COLO829 (cell line): ENCODE results near the gene COL15A1.

Experiments used
- DNase-seq: peaks from one replicate; pipeline ENCODE4 v3.0.0; 2012; ENCODE audit warnings: low spot score

The COL15A1 gene

DNA sequence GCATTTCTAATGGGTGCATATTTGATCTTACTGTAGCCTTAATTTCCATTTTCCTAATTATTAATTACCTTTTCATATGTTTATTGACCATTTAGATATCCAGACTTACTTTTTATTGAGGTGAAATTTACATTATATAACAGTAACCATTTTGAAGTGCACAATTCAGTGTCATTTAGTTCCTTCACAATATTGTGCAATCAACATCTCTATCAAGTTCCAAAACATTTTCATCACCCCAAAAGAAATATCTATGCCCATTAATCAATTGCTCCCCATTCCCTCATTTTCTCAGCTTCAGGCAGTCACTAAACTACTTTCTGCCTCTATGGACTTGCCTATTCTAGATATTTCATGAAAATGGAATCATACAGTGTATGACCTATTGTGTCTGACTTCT, 5.9 kb downstream of the COL15A1 start:
- DNase-seq, result no peak

DNA sequence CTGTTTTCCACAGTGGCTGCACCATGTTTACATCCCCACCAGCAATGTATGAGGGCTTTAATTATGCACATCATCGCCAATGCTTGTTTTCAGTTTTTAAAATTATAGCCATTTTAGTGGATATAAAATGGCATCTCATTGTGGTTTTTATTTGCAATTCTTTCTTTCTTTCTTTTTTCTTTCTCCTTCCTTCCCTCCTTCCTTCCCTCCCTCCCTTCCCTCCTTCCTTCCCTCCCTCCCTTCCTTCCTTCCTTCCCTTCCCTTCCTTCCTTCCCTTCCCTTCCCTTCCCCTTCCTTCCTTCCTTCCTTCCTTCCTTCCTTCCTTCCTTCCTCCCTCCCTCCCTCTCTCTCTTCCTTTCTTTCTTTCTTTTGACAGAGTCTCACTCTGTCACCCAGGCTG, 6.6 kb downstream of the COL15A1 start:
- no peak for DNase-seq

DNA sequence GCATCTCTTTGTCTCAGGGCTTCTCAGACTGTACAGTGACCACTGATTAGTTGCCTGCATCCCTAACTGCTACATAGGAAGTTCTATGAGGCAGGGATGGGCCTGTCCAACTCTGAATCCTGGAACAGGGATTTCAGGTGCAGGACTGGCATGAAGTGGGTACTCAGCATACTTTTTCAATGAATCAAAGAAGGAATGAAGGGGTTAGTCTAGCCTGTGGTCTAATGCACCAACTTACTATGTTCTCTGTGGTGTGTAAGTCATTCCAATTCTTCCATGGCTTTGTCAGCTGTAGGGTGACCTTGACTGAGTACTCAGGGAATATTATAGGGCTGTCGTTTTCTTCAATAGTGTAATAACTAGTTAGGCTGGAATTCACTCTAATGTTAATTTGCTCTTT, 8.3 kb downstream of the COL15A1 start:
- DNase-seq, result no peak

DNA sequence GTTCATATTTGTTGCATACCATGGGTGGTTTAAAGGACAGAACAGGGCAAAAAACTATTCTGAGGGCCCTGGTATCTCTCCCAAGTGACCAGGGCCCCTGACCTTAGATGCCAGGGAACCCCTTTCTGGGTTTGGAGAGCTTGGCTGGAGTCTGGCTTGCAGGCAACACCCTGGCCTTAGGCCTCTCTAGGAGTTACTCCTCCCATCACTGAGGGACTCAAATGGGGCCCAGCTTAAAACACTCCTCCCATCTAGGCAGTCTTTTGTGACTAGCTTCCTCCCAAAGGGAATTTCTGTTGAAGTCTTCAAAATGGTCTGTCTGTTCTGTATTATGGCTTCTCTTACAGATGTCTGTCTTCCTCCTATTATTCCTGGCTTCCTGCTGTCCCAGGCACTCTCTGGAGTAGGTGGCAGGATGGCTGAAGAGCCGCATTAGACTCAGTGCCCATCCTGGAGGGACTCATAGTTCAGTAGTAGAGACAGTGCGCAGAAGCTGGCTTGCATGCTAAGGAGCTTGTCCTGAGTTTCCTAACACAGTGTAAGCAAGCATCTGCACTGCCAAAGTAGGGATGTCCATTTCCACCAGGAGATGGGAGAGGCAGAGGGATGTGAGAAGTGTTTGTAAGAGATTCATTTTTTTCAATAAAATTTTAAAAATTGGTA, 10.0 kb downstream of the COL15A1 start:
- no peak for DNase-seq

DNA sequence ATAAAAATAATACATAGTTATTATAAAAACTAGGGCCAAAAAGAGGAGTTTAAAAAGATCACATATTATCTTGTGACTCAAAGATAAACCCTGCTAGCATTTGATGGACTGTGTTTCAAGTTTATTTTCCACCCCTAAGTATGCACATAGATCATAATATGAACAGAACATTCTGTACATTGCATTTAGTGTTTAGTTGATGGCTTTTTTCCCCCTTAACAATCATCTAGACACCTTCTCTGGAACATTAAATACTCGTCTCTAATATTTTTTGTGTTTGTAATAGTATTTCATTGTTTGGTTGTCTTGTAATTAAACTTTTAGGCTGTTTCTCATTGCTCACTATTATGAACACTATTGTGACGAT, 10.5 kb downstream of the COL15A1 start:
- DNase-seq, result no peak

DNA sequence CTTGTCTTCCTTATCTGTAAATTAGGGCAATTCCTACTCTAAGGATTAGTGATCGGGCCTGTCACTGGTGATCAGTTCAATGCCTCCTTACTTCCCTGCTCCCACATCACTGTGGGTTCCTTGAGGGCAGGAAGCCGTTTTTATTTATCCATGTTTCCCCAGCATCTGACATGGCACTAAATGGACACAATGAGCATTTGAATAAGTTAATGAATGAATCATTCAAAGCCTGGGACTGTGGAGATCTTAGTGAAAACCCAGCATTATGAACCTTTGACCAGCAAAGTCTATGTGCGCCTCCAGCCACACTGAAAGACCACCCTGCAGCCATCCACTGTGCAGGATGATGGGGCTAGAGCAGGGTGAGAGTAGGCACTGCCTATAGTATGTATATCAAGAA, 11.6 kb downstream of the COL15A1 start:
- peak; percentile 92 for DNase-seq

DNA sequence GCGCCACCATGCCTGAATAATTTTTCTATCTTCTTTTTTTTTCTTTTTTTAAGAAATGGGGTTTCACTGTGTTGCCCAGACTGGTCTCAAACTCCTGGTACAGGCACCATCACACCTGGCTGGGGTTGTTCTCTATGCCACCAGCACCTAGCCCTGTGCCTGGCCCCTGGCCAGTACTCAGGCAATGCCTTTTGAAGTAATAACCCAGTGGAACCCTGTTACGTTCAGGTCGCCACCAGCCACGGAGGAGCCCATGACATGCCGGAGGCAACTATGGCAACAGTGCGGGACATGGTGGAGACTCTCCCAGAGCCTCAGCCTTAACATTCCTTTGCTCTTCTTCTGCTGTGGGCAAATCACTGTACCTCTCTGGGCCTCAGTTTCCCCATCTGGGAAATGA, 14.1 kb downstream of the COL15A1 start:
- no peak for DNase-seq

DNA sequence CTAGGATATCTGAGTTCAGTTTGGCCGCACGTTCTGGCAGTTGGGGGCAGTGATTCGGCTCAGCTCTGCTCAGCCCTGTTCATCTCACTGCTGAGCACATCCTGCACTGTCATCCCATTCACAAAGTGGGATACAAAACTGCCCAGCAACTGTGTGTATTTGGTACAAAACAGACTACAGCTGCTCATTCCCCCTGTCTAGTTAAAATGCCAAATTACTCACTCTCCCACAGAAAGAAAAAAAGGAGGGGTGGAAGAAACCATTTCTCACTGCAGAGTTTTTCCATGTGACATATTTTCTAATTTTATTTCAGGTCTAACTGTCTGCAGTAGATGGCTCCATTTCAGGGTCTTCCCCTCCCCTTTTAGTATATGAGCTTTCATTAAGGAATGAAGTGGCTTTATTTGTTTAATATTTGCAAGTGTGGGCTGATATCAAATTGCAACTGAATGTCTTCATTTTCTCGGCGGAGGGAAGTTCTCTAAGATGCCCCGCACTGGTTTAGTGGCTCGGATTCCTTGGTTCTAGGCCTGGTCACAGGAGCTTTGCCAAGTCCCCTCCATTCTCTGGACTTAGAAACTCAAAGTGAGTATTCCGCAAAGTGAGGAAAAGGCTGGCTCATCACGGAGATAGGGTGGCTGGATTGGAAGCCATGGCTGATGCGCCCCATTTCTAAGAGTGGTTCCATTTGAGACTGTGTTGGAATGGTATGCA, 14.7 kb downstream of the COL15A1 start:
- DNase-seq, result peak; percentile 79

DNA sequence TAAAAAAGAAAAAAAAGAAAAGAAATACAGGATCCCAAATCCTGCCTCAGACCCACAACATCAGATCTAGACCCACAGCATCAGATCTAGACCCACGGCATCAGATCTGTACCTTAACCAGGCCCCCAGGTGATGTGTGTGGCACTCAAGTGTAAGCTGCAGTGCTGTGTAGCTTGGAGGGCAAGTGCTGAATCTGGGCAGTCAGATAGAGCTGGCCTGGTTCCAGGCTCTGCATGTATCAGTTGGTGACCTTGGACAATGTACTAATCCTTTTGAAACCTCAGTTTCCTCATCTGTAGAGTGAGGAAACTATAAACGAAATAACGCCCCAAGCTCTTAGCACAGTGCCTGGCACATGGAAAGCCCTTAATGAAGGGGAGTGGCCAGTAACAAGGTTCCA, 16.7 kb downstream of the COL15A1 start:
- DNase-seq, result no peak

DNA sequence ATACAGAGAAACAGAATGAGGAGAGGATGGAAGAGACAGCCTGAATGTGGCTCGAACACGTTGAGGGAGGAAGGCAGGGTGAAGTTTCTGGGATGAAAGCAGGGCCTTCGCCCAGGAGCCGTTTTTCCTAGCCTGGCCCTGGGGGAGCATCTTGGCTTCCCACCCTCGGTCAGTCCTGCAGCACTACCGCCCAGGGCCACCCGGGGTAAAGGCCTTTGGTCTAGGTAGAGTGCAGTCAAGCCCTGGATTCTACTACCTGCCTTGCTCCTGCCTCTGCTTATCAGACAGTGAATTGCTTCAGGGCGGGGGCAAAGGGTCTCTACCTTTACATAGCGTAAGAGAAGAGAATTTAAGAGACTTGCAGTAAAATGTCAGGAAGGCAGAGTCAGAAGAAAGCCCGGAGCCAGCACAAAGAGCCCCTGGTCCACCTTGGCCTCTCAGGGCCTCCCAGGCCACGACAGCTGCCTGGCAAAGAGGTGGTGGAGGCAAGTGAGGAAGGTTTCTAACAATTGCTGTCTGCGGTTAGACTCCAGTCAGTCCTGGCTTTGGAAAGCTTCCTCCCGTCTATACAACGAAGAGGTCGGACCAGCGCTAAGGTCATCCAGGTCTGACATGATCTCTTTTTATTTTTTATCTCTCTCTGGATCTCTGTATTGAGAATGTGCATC, 17.9 kb downstream of the COL15A1 start:
- no peak for DNase-seq

DNA sequence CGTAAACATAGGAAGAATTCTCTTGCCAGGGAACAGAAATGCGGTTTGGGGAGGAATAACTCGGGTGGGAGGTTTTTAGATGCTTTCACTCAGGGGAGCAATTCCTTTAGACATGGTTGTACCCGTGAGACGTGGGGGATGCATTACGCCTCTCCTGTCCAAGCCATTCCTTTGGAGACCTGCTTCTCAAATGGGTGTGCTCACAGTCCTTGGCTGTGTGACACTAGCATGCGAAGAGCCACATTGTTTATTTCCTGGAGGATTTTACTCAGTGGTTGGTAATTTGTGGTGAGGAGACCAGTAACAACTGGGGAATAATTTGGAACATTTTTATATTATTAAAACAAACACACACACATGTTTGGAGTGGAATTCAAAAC, 18.5 kb downstream of the COL15A1 start:
- no peak for DNase-seq

DNA sequence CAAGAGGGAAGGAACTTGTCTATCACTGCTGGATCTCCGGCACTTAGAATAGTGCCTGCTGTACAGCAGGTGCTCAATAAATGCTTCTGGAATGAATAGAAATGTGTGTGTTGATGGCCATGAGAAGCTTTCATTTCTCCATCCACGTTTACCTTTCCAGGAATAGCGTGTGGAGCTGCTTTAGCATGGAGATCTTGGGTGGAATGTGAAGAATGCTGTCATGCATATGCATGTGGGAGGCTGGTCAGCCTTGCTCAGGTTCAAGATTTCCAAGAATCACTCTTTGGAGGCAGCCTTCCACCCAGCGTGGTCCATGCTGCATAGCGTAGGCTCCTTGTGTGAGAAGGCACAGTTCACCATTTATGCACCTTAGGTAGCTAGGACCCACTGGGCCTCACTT, 19.2 kb downstream of the COL15A1 start:
- no peak for DNase-seq

DNA sequence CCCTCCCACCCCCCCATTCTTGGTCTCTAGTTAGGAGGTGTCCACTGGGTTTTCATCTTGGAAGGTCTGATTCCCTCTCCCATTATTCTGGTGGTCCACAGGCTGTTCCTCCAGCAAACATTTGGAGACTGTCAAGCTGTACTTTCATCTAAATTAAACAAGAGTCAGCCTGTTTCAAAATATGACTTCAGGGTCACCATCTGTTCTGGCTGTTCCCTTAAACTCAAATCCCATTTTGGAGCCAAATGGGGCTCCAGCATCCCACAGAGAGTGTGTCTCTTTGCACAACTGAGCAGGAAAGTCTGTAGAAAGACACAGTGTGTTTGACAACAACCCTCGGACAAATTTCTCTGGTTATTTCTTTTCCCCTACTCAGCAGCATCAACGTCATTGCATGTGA, 20.5 kb downstream of the COL15A1 start:
- no peak for DNase-seq

DNA sequence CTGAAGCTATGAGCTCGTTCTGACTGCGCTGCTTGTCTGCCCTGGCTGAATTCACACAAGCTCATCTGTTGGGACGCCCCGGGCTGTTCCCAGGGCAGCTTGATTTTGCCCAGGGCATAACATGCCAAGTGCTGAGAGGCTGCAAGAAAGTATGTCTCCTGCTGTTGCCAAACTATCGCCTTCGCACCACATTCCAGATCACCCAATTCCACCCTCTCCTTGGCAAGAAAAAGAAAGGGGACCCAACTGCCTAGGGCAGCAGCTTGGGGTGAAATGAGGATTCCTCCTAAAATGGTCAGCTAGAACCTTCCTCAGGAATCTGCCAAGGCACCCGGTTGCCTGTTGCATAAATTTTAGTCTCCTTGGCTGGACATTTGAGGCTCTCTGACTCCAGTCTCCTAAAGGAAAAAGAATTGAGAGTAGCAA, 21.2 kb downstream of the COL15A1 start:
- no peak for DNase-seq

DNA sequence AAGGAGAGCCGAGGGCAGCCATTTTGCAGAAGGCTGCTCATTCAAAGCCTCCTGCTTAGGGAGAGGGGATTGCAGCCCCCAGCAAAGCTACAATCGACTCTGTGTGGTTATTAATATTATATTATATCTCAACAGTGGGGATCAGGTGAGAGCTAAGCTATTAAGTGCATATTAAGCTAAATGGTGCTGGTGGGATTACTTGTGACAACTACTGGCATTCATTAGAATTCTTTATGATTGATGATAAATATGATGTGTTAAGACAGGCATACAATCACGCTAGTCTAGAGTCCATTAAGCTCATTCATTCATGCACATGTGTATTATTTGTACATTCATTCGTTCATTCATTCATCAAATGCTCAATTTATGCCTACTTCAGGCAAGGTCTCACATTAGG, 23.0 kb downstream of the COL15A1 start:
- no peak for DNase-seq

DNA sequence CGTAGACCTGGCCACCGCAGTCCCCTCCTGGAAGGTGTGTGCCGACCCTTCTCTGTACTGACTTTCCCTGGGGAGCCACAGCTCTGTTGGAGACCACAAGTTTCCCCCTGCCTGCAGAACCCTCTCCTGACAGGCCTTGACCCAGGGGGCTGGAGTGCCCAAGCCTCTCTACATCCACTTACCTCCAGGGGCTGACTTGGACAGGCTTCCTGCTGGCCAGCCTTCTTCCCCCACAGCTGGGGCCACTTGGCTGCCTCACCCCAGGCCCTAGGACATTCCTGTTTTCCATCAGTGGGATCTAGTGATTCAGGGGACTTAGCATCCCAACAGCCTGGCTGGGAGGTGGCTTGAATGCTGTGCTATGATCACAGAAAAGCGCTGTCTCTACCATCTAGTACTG, 23.6 kb downstream of the COL15A1 start:
- DNase-seq, result no peak

DNA sequence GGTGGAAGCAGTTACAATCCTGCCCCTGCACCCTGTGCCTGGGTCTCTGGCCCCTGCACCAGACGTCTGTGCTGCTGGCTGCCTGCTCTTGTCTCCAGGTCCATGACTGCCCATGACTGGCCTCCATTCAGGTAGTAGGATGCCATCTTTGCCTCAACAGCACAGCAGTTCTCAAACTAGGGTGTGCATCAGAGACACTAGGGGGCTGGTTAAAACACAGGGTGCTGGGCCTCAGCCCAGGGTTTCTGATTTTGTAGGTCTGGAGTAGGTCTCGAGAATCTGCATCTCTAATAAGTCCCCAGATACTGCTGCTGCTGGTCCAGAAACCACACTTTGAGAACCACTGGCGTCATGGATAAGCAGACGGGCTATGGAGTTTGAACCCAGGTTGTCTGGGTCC, 24.0 kb downstream of the COL15A1 start:
- no peak for DNase-seq

DNA sequence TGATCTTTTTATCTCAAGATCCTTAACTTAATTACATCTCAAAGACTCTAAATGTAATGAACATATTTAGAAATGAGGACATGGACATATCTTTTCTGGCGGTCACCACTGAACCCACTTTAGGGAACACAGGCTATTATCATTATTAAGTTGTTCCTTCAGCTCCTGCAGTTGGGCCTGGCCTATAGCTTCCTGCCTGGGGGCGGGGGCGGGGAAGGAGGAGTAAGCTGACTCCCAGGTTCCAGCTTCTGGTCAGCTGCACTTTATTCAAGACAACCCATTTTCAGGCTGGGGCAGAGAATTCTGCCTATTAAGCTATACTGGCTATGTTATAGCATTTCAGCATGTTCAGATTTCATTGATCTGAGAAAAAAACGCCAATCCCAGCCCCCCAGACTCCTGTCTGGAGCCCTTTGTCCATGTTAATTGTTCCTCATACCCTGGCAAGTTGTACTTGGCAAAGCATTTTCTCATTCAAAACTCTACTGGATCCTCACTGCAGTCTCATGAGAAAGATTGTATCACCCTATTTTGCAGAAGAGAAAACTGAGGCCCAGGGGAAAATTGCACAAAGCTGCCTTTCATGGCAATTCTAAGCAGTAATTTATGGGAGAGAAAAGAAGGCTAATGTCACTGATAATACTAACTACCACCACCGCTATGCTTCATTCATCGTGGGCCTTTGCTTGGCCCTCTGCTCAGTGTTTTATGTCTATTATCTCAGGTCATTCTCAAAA, 25.1 kb downstream of the COL15A1 start:
- DNase-seq, result no peak

DNA sequence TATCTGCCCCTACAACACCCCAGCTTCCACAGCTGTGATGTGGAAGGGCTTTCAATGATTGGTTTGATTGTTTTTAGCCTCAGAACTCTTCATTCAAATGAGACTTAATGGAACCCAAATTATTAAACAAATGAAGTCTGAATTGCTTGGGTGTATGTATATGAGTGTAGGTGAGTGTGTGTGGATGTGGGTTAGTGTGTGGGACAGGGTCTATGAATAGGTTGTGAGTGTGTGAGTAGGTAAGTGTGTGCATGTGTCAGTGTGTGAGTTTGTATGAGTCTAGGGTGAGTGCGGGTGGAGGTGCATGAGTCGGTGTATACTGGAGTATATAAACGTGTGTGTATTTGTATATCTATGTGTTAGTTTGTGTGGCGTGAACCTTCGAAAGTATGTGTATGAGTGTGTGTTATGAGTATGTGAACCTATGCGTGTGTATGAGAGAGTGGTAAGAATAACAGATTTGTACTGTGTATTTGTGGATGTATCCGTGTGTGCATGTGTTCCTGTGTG, 26.9 kb downstream of the COL15A1 start:
- no peak for DNase-seq

DNA sequence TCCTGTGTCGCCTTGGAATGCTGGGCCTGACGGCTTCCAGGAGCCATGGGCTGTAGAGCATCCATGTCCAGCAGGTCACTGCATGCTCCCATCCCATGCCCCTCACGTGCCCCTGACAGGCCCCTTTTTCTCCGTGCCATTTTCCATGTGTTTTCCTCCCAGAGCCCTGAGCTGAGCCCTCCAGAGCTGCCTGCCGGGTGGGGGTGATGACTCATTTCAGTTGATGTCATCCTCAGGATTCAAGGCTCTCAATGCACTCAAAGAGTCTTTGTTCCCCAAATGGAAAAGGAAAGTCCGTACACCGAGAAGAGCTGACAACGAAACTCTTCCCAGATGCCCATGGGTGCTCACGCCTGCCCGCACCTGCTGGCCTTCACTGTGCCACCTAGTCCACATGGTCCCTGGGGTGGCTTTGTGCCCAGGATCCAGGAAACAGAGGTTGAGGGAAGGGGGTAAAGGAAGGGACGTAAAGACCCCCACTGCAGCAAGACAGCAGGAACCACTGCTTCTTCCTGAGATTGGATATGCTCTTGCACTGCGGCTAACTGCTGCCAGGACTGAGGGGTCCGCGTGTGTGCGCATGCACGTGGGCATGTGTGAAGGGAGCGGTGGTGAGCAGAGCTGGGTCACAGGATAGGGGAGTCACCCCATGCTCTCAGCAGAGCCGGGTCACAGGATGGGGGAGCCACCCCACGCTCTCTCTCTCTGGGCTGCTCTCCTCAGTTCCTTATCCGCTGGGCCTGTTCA, 27.6 kb downstream of the COL15A1 start:
- peak; percentile 96 for DNase-seq

DNA sequence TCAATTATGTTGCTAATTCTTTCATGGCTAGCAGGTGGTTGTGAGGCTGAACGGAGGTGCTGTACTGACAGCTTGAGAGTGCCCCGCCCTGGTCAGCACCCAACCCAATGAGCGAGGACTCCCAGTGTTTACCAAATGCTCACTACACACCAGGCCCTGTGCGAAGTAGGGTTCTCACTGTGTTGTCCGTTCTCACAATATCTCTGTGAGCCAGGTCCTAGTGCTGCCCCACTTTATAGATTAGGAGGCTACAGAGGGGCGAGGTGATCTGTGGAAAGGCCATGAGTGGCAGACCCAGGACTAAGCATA, 28.2 kb downstream of the COL15A1 start:
- no peak for DNase-seq

DNA sequence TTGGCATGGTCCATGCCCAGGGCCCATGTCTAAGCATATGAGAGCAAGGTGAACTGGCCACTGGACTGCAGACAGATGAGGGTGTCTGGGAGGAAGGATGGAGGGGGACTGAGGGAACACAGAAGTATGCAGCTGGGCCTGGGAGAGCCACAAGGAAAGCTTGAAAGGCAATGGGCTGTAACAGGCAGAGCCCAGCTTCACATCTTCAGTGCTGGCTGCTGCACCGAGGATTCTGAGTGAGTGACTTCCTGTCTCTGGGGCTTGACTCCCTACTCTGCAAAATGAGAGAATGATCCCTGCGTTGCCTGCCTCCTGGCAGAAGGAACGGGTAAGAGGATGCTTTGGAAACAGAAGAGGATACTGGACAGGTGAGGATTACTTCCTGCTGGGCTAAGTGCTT, 29.0 kb downstream of the COL15A1 start:
- peak; percentile 53 for DNase-seq
